ENCODE data around the gene COL18A1.
"Not testable (repeated sequence)": the region's sequence is repeated elsewhere in the genome, so short reads cannot be mapped to it uniquely, and the experiment has no call there.

Gene COL18A1

GRCh38 chr21:45494851-45495680, 90.1 kb downstream of the COL18A1 start:
- no peak for DNase-seq (ENCODE audit: low spot score)

- DNase-seq (ENCODE audit: low spot score), result no peak
Observed at GRCh38 chr21:45496151-45496967, 91.4 kb downstream of the COL18A1 start.

- DNase-seq (ENCODE audit: low spot score), result no peak
Observed at GRCh38 chr21:45496968-45497845, 92.2 kb downstream of the COL18A1 start.

- DNase-seq (ENCODE audit: low spot score), result no peak
Observed at GRCh38 chr21:45497846-45498645, 93.1 kb downstream of the COL18A1 start.

- no peak for DNase-seq (ENCODE audit: low spot score)
Observed at GRCh38 chr21:45498646-45499000, 93.7 kb downstream of the COL18A1 start.

- no peak for DNase-seq (ENCODE audit: low spot score)
Observed at GRCh38 chr21:45499201-45499750, 94.3 kb downstream of the COL18A1 start.

- no peak for DNase-seq (ENCODE audit: low spot score)
Observed at GRCh38 chr21:45499970-45500577, 95.1 kb downstream of the COL18A1 start.

- not testable (repeated sequence) for DNase-seq (ENCODE audit: low spot score)
Observed at GRCh38 chr21:45501081-45502005, 96.4 kb downstream of the COL18A1 start.

GRCh38 chr21:45502006-45502345, 97.0 kb downstream of the COL18A1 start:
- no peak for DNase-seq (ENCODE audit: low spot score)

GRCh38 chr21:45502600-45502999, 97.6 kb downstream of the COL18A1 start:
- DNase-seq (ENCODE audit: low spot score), result no peak

- not testable (repeated sequence) for DNase-seq (ENCODE audit: low spot score)
Observed at GRCh38 chr21:45503226-45503625, 98.3 kb downstream of the COL18A1 start.

- DNase-seq (ENCODE audit: low spot score), result no peak
Observed at GRCh38 chr21:45504021-45504515, 99.1 kb downstream of the COL18A1 start.

GRCh38 chr21:45504516-45505415, 99.8 kb downstream of the COL18A1 start:
- DNase-seq (ENCODE audit: low spot score), result no peak

- DNase-seq (ENCODE audit: low spot score), result no peak
Observed at GRCh38 chr21:45505416-45506021, 100.6 kb downstream of the COL18A1 start.

GRCh38 chr21:45506241-45506817, 101.4 kb downstream of the COL18A1 start:
- no peak for DNase-seq (ENCODE audit: low spot score)

GRCh38 chr21:45506836-45507522, 102.0 kb downstream of the COL18A1 start:
- DNase-seq (ENCODE audit: low spot score), result no peak

GRCh38 chr21:45507523-45507875, 102.5 kb downstream of the COL18A1 start:
- DNase-seq (ENCODE audit: low spot score), result no peak

Data from putamen (tissue), 1 donor.